Vagina (tissue), 2 donors: ENCODE results near the gene SEZ6L. TPM values are rescaled to one million over a fixed set of nuclear protein-coding genes. Genes with fewer than 3 reads are reported as not detected.

Source experiments
- DNase-seq, 2 donors: peaks; one replicate each; pipeline ENCODE4 v3.0.0-alpha.2; 2017; ENCODE audit errors: extremely low spot score in 2 of 2
- H3K27ac ChIP-seq: fragments of 200-600 bp; sonication (generic); one replicate; pipeline ENCODE4 v1.5.1; 2019
- H3K27me3 ChIP-seq: fragments of 200-600 bp; sonication (generic); one replicate; pipeline ENCODE4 v1.5.1; 2019
- H3K36me3 ChIP-seq, 2 donors: fragments of 200-600 bp; sonication (generic); one replicate each; pipeline ENCODE4 v1.5.1; 2017 to 2019
- H3K4me1 ChIP-seq: fragments of 200-600 bp; sonication (generic); one replicate; pipeline ENCODE4 v1.5.1; 2019
- H3K4me3 ChIP-seq, 2 donors: fragments of 200-600 bp; sonication (generic); 1 replicate in 1 of 2; 2 replicates in 1 of 2; pipeline ENCODE4 v1.5.1; 2016 to 2019
- H3K9me3 ChIP-seq: fragments of 200-600 bp; sonication (generic); one replicate; pipeline ENCODE4 v1.5.1; 2019
- POLR2A ChIP-seq, 2 donors: fragments of 450-650 bp; IDR thresholded peaks; one replicate each; pipeline ENCODE4 v1.6.1; 2017; ENCODE audit warnings: antibody characterized with exemption in 2 of 2, mild to moderate bottlenecking in 2 of 2, moderate library complexity in 2 of 2
- POLR2AphosphoS5 ChIP-seq, 2 donors: sonication (generic); formaldehyde crosslinking; IDR thresholded peaks; one replicate each; pipeline ENCODE4 v1.9.0; 2017; ENCODE audit warnings: antibody characterized with exemption in 2 of 2, mild to moderate bottlenecking in 2 of 2, low read depth in 1 of 2; ENCODE audit not compliant: insufficient read depth in 1 of 2
- intact Hi-C: fragments of 100-400 bp; cut with DNase I; formaldehyde crosslinking; loops from one replicate; pipeline ENCODE4 v1.15.1; 2023
- total RNA-seq: library from RNA; depleted of rRNA; stranded (reverse); fragments of >200 nt; gene quantifications from one replicate; pipeline ENCODE4 v1.2.3, GENCODE V29; 2016
- TF ChIP-seq, protein P1 (sequence below), 3 experiments: fragments of 450-650 bp in 2 of 3; fragments of 200-600 bp in 1 of 3; sonication (generic) in 1 of 3; IDR thresholded peaks; one replicate each; pipeline ENCODE4 v1.5.1; 2017 to 2019; ENCODE audit warnings: antibody characterized with exemption in 3 of 3, mild to moderate bottlenecking in 2 of 3, moderate library complexity in 2 of 3

SEZ6L gene
- total RNA-seq, 1 donor from 2014 or later = 1.2 TPM

DNA sequence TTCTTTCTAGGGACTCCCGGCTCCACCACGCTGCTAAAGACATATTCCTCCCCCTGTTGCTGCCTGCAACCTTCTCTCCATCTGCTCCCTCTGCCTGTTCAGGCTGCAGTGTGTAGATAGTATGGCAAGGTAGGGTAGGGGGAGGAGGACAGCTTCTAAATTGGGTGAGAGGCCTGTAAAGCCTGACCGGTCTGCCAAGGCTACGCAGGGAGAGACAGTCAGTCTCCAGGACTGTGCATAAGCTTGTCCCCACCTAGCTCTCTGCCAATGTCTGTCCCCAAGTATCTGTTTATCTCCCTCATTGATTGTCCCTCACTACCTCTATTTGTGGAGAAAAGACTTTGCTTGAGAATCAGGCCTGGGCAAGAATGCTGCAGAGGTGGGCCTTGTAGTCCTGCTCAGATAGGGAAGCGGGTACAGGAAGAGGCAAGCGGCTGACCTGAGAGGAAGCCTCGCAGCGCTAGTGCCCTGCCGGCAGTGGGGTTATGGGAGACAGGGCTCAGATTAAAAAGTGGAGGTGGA lies 871 bp upstream of the SEZ6L start:
- Histone ChIP-seq H3K27me3 (peaks cover 8% of the 10 kb centered on the region), H3K9me3 (no peaks in the 10 kb centered on the region), H3K36me3 (no peaks in the 10 kb centered on the region), H3K4me1 (peaks cover 8% of the 10 kb centered on the region), H3K27ac (no peak overlapping the region), H3K4me3 (no peak overlapping the region)
- intact Hi-C loops = no loop called here
- TF ChIP-seq, protein P1, sequence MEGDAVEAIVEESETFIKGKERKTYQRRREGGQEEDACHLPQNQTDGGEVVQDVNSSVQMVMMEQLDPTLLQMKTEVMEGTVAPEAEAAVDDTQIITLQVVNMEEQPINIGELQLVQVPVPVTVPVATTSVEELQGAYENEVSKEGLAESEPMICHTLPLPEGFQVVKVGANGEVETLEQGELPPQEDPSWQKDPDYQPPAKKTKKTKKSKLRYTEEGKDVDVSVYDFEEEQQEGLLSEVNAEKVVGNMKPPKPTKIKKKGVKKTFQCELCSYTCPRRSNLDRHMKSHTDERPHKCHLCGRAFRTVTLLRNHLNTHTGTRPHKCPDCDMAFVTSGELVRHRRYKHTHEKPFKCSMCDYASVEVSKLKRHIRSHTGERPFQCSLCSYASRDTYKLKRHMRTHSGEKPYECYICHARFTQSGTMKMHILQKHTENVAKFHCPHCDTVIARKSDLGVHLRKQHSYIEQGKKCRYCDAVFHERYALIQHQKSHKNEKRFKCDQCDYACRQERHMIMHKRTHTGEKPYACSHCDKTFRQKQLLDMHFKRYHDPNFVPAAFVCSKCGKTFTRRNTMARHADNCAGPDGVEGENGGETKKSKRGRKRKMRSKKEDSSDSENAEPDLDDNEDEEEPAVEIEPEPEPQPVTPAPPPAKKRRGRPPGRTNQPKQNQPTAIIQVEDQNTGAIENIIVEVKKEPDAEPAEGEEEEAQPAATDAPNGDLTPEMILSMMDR (IDR thresholded peaks at IDR 0.05) = no peak
- TF ChIP-seq POLR2A (IDR thresholded peaks at IDR 0.05) (no peak), POLR2AphosphoS5 (IDR thresholded peaks at IDR 0.05; ENCODE audit: insufficient read depth in 1 of 2, low read depth in 1 of 2) (no peak)
- peak in 1 of 2 donors; percentile 64 for DNase-seq

DNA sequence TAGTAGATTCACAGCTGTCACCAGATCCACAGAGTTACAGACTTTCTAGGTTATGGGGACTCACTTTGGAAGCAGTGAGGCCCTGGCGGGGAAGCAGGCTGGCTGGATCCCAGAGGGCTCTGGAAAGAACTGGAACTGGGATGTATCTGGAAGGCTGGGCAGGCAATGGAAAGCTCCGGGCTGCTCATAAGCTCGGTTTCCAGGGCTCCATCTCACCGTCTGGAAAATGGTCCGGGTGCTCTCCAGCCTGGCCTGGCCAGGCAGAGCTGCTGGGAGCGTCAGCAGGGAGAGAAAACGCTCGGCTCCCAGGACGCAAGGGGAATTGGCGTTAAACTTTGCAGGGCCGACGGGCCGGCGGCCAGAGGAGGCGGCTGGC lies 335 bp upstream of the SEZ6L start:
- intact Hi-C loops = no loop called here
- H3K27me3 ChIP-seq = peaks cover 8% of the 10 kb centered on the region
- peak overlapping the region; percentile 25 to 36 for H3K4me3 ChIP-seq
- TF ChIP-seq, protein P1 (IDR thresholded peaks at IDR 0.05) = no peak
- TF ChIP-seq POLR2A (IDR thresholded peaks at IDR 0.05) (no peak), POLR2AphosphoS5 (IDR thresholded peaks at IDR 0.05; ENCODE audit: insufficient read depth in 1 of 2, low read depth in 1 of 2) (no peak)
- no peaks in the 10 kb centered on the region for H3K36me3 ChIP-seq
- no peaks in the 10 kb centered on the region for H3K9me3 ChIP-seq
- no peak for DNase-seq
- H3K4me1 ChIP-seq = peaks cover 8% of the 10 kb centered on the region
- H3K27ac ChIP-seq = no peak overlapping the region

GRCh38 chr22:26170112-26170492 lies 840 bp downstream of the SEZ6L start:
- no peaks in the 10 kb centered on the region for H3K9me3 ChIP-seq
- TF ChIP-seq POLR2AphosphoS5 (IDR thresholded peaks at IDR 0.05; ENCODE audit: insufficient read depth in 1 of 2, low read depth in 1 of 2) = no peak
- TF ChIP-seq, protein P1 (IDR thresholded peaks at IDR 0.05) = no peak
- DNase-seq = peak in 1 of 2 donors; percentile 56
- H3K4me3 ChIP-seq = peak overlapping the region; percentile 25 to 36
- no peak overlapping the region for H3K27ac ChIP-seq
- peaks cover 8% of the 10 kb centered on the region for H3K27me3 ChIP-seq
- H3K36me3 ChIP-seq = no peaks in the 10 kb centered on the region
- H3K4me1 ChIP-seq = peaks cover 8% of the 10 kb centered on the region
- intact Hi-C loops = no loop called here

DNA sequence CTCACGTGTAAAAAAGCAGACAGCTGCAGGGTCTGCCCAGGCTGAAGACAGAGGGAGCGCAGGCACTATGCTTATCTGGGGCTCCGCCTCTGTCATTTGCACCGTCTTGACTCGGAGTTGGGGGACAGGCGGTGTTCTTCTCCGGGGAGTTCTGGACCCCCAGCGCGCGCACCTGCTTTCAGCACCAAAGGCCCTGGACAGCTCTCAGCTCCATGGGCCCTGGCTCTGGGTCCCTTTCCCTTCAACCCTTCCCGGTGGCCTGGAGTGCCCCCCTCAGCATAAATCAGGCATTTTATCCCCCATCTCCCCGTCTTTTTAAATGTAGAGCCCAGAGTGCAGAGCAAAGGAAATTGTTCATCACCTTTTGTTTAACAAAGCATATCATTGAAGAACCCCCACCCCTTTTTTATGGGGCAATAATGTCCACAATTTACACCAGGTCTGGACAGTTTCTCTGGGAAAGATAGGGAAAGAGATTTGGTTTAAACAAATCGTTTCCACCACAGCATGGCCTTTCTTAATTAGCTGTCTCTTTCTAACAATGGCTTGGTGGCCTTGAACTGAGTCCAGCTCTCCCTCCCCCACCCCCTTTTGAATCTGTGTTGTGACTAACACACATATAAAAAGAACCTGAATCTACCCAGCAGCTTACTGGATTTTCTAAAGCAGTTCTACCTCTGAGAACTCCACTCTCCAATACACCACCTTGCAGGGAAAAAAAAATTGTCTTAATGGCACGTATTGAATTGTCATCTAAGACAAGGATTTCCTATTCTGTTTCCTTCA lies 1.7 kb downstream of the SEZ6L start:
- no peak overlapping the region for H3K27ac ChIP-seq
- no peak for TF ChIP-seq POLR2AphosphoS5 (IDR thresholded peaks at IDR 0.05; ENCODE audit: insufficient read depth in 1 of 2, low read depth in 1 of 2)
- no peak for TF ChIP-seq POLR2A (IDR thresholded peaks at IDR 0.05)
- TF ChIP-seq, protein P1 (IDR thresholded peaks at IDR 0.05) = no peak
- intact Hi-C loops = no loop called here

GRCh38 chr22:26172389-26172990 lies 3.2 kb downstream of the SEZ6L start:
- peaks cover 8% of the 10 kb centered on the region for H3K27me3 ChIP-seq
- TF ChIP-seq, protein P1 (IDR thresholded peaks at IDR 0.05) = no peak
- no peak for TF ChIP-seq POLR2A (IDR thresholded peaks at IDR 0.05)
- TF ChIP-seq POLR2AphosphoS5 (IDR thresholded peaks at IDR 0.05; ENCODE audit: insufficient read depth in 1 of 2, low read depth in 1 of 2) = no peak
- H3K27ac ChIP-seq = no peak overlapping the region
- peak in 1 of 2 donors; percentile 37 for DNase-seq
- no peaks in the 10 kb centered on the region for H3K36me3 ChIP-seq
- peaks cover 8% of the 10 kb centered on the region for H3K4me1 ChIP-seq
- H3K4me3 ChIP-seq = no peak overlapping the region
- no peaks in the 10 kb centered on the region for H3K9me3 ChIP-seq
- intact Hi-C loops = no loop called here

More for the DNA sequence above, 1.7 kb downstream of the SEZ6L start:
- Histone ChIP-seq H3K36me3 (no peaks in the 10 kb centered on the region), H3K4me1 (peaks cover 8% of the 10 kb centered on the region), H3K9me3 (no peaks in the 10 kb centered on the region), H3K4me3 (no peak overlapping the region), H3K27me3 (peaks cover 8% of the 10 kb centered on the region)
- peak in 1 of 2 donors; percentile 40 for DNase-seq
